HepG2 (cell line): ENCODE measurements around the gene SIRPA. TPM values are rescaled to one million over a fixed set of nuclear protein-coding genes. Genes with fewer than 3 reads are reported as not detected.

Experiments used
- ATF5 ChIP-seq: sonication (generic); formaldehyde crosslinking; IDR thresholded peaks from 2 replicates; pipeline ENCODE4 v1.4.0; 2020; ENCODE audit warnings: mild to moderate bottlenecking, low read depth, missing genetic modification reagents
- CAMTA2 ChIP-seq: sonication (generic); formaldehyde crosslinking; IDR thresholded peaks from 2 replicates; pipeline ENCODE4 v1.4.0; 2020; ENCODE audit warnings: mild to moderate bottlenecking, missing genetic modification reagents, borderline replicate concordance
- GLI4 ChIP-seq: sonication (generic); formaldehyde crosslinking; IDR thresholded peaks from 2 replicates; pipeline ENCODE4 v1.5.1; 2020; ENCODE audit warnings: missing genetic modification reagents, mild to moderate bottlenecking, moderate library complexity, borderline replicate concordance
- JUN ChIP-seq: sonication (generic); formaldehyde crosslinking; IDR thresholded peaks from 2 replicates; pipeline ENCODE4 v1.4.0; 2020; ENCODE audit warnings: mild to moderate bottlenecking, missing genetic modification reagents
- KMT2B ChIP-seq: IDR thresholded peaks from 2 replicates; pipeline ENCODE4 v1.6.1; 2016; ENCODE audit warnings: missing genetic modification reagents, missing compliant biosample characterization
- SNAPC5 ChIP-seq: sonication (generic); formaldehyde crosslinking; IDR thresholded peaks from 2 replicates; pipeline ENCODE4 v1.8.1; 2023; ENCODE audit warnings: mild to moderate bottlenecking, missing genetic modification reagents, borderline replicate concordance
- XRCC5 ChIP-seq: fragments of 200-400 bp; formaldehyde crosslinking; optimal IDR thresholded peaks from 2 replicates; pipeline ENCODE3; 2017; ENCODE audit warnings: mild to moderate bottlenecking, low read length
- ZBTB40 ChIP-seq, 2 experiments: fragments of 450-650 bp in 1 of 2; sonication (generic) in 1 of 2; formaldehyde crosslinking in 1 of 2; IDR thresholded peaks; 2 replicates each; pipeline versions ENCODE4 v1.6.1 to v1.8.0; 2016 to 2022; ENCODE audit warnings: antibody characterized with exemption in 1 of 2, mild to moderate bottlenecking in 1 of 2, missing genetic modification reagents in 1 of 2
- ZNF513 ChIP-seq: sonication (generic); formaldehyde crosslinking; conservative IDR thresholded peaks from 2 replicates; pipeline ENCODE4 v1.5.0; 2020; ENCODE audit warnings: missing genetic modification reagents
- ZNF549 ChIP-seq: sonication (generic); formaldehyde crosslinking; IDR thresholded peaks from 2 replicates; pipeline ENCODE4 v1.5.0; 2020; ENCODE audit warnings: missing genetic modification reagents
- ZNF644 ChIP-seq: IDR thresholded peaks from 2 replicates; pipeline ENCODE4 v1.6.1; 2016; ENCODE audit warnings: low read depth
- polyA plus RNA-seq, 8 experiments: library from polyadenylated mRNA; depleted of rRNA in 3 of 8; stranded (reverse) in 7 of 8; unstranded in 1 of 8; fragments of >200 nt; fragmentation: Illumina TruSeq in 4 of 8; extraction: Trizol in 4 of 8; gene quantifications; 2 replicates each; pipeline versions ENCODE4 v1.2.1 to v1.2.3, GENCODE V29; 2011 to 2016; ENCODE audit warnings: low read depth in 4 of 8, missing spikeins in 1 of 8, mixed read lengths in 1 of 8; ENCODE audit not compliant: insufficient read depth in 1 of 8
- total RNA-seq, 5 experiments: library from RNA; depleted of rRNA; stranded (reverse); fragments of >200 nt; fragmentation: Illumina TruSeq; extraction: Trizol; gene quantifications; 2 replicates each; pipeline ENCODE4 v1.2.3, GENCODE V29; 2016; ENCODE audit warnings: low read depth in 1 of 5
- TF ChIP-seq, protein P1 (sequence below): sonication (generic); formaldehyde crosslinking; IDR thresholded peaks from 2 replicates; pipeline ENCODE4 v1.4.0; 2020; ENCODE audit warnings: missing genetic modification reagents
- TF ChIP-seq, protein P2 (sequence below): sonication (generic); formaldehyde crosslinking; IDR thresholded peaks from 2 replicates; pipeline ENCODE4 v1.5.0; 2020; ENCODE audit warnings: mild to moderate bottlenecking, missing genetic modification reagents

Gene SIRPA
- total and polyA plus RNA-seq, 2 of the 13 experiments (the other 11 are each of a cell fraction or from before 2014, with no cell fraction given) = 7.2 to 17.6 TPM

GRCh38 chr20:1855109-1855508 lies 40.1 kb upstream of the SIRPA start (continued):
- TF ChIP-seq ZBTB40 (IDR thresholded peaks at IDR 0.05) (no peak), ZBTB40 (CRISPR knock-in tag; IDR thresholded peaks at IDR 0.05) (no peak), ZNF513 (no peak), JUN (CRISPR knock-in tag) (no peak), ZNF549 (CRISPR knock-in tag) (no peak), KMT2B (CRISPR knock-in tag) (no peak), GLI4 (no peak), ATF5 (no peak), XRCC5 (no peak), SNAPC5 (CRISPR knock-in tag) (no peak), CAMTA2 (CRISPR knock-in tag) (no peak), ZNF644 (CRISPR knock-in tag) (no peak)
- TF ChIP-seq, protein P1, sequence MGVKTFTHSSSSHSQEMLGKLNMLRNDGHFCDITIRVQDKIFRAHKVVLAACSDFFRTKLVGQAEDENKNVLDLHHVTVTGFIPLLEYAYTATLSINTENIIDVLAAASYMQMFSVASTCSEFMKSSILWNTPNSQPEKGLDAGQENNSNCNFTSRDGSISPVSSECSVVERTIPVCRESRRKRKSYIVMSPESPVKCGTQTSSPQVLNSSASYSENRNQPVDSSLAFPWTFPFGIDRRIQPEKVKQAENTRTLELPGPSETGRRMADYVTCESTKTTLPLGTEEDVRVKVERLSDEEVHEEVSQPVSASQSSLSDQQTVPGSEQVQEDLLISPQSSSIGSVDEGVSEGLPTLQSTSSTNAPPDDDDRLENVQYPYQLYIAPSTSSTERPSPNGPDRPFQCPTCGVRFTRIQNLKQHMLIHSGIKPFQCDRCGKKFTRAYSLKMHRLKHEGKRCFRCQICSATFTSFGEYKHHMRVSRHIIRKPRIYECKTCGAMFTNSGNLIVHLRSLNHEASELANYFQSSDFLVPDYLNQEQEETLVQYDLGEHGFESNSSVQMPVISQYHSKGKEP (CRISPR knock-in tag) = no peak
- TF ChIP-seq, protein P2, sequence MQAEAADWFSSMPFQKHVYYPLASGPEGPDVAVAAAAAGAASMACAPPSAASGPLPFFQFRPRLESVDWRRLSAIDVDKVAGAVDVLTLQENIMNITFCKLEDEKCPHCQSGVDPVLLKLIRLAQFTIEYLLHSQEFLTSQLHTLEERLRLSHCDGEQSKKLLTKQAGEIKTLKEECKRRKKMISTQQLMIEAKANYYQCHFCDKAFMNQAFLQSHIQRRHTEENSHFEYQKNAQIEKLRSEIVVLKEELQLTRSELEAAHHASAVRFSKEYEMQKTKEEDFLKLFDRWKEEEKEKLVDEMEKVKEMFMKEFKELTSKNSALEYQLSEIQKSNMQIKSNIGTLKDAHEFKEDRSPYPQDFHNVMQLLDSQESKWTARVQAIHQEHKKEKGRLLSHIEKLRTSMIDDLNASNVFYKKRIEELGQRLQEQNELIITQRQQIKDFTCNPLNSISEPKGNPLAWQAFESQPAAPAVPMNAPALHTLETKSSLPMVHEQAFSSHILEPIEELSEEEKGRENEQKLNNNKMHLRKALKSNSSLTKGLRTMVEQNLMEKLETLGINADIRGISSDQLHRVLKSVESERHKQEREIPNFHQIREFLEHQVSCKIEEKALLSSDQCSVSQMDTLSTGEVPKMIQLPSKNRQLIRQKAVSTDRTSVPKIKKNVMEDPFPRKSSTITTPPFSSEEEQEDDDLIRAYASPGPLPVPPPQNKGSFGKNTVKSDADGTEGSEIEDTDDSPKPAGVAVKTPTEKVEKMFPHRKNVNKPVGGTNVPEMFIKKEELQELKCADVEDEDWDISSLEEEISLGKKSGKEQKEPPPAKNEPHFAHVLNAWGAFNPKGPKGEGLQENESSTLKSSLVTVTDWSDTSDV (CRISPR knock-in tag) = 0 out of 2 replicates have a peak, but pooled peaks have one; percentile 38
